Measurements from ENCODE around the gene L3HYPDH. TPM values are rescaled to one million over a fixed set of nuclear protein-coding genes. Genes with fewer than 3 reads are reported as not detected.

Gene L3HYPDH
- 55.1 and 57.9 TPM in 2 replicates for total RNA-seq

GRCh38 chr14:59483819-59484638 is at the start of gene L3HYPDH, which contains the start of gene JKAMP:
L3HYPDH (minus strand) TSS chr14:59484408; CDS start chr14:59484316, 92 bp downstream.
JKAMP (plus strand) TSS chr14:59484517; CDS start chr14:59484590, 73 bp downstream.

GRCh38 chr14:59465316-59466135 is 18.7 kb downstream of the L3HYPDH start, which contains the start of gene GPR135:
GPR135 (minus strand) TSS chr14:59465380; CDS start chr14:59465226, 154 bp downstream.

Other genes starting within 250 kb of the L3HYPDH start
- 3.9 and 4.1 TPM in 2 replicates for gene GPR135, start 19.0 kb downstream of the L3HYPDH start, total RNA-seq
- 69.0 and 102 TPM in 2 replicates for gene JKAMP, start 109 bp upstream of the L3HYPDH start, total RNA-seq
- not detected in 2 replicates for gene CCDC175, start 92.4 kb upstream of the L3HYPDH start, total RNA-seq

Data from smooth muscle cell of trachea (primary cell).